Activated T-helper 1 cell treated with Interleukin-2 at 50 U/mL for 16 hours (primary cell): Measurements from ENCODE around the gene ORAI2.
"Not testable (repeated sequence)": the region's sequence is repeated elsewhere in the genome, so short reads cannot be mapped to it uniquely, and the experiment has no call there.

Experiments
- DNase-seq: peaks from one replicate; pipeline ENCODE4 v3.0.0-alpha.2; 2020; ENCODE audit warnings: low read depth

The ORAI2 gene

DNA sequence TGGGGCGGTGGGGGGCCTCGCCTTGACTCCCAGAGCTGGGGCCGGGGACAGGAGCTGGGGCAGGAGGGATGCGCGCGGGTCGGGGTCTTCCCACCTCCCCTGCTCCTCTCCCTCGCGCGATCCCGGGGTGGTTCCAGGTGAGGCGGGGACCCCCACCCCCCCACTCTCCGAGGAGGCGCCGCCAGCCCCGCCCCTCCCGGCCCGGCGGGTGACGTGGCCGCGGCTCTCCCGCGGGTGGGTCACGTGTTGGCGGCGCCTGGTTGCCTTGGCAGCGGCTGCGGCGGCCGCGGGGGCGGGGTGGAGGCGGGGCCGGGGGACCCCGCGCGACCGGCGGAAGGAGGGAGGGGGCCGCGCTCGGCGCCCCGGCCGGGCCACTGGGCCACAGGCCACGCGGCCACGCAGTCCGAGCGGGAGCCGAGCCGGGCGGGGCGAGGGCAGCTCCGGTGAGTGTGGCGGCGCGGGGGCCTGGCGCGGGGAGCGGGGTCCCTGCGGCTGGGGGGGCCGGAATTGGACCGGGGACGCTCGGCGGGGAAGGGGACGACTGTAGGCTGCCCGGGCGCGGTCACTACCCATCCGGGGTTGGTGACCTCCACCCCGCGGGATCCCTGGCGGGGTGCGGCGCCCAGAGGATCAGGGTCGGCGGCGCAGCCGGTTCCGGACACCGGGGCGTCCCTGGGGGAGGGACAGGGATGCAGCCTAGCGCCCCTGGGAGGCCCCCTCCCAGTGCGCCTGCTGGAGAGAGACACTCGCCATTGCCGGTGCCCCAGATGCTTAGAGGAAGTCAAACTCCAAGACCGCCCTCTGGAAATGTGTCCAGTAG, at the start of gene ORAI2:
Gene ORAI2, plus strand, starts transcription at position 357 of the 820 bp plus-strand sequence. CDS start 5,382 bp downstream, outside the sequence.
- DNase-seq: peak; percentile 86

DNA sequence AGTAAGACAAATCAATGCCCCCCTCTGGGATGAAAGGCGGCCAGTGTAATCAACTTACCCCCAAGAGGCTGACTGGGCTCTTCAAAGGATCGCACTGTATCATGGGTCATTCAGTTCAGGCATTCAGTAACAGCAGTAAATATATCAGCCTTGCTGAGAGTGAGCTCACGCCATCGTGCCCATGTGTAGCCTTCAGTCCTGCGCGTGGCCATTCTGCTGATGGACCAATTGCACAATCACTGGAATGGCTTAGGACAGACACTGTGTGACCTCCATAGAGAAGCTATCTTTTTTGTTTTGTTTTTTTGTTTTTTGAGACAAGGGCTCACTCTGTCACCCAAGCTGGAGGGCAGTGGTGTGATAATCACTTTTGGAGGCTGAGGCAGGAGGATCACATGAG, 46.3 kb upstream of the ORAI2 start:
- DNase-seq: no peak

DNA sequence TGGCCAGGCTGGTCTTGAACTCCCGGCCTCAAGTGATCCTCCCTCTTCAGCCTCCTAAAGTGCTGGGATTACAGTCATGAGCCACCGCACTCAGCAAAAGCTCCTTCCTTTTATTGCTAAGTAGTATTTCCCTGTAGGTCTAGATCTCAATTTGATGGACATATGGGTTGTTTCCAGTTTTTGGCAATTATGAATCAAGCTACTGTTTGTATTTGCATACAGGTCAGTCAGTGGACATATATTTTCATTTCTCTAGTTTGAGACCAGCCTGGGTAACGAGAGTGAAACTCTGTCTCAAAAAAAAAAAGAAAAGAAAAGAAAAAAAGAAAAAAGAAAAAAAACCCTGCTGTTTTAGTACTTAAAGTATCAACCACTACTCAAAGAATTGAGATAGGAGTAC, 43.6 kb upstream of the ORAI2 start:
- DNase-seq: no peak

- DNase-seq: peak; percentile 46
These were observed 42.5 kb upstream of the ORAI2 start for GRCh38 chr7:102390697-102391484.

DNA sequence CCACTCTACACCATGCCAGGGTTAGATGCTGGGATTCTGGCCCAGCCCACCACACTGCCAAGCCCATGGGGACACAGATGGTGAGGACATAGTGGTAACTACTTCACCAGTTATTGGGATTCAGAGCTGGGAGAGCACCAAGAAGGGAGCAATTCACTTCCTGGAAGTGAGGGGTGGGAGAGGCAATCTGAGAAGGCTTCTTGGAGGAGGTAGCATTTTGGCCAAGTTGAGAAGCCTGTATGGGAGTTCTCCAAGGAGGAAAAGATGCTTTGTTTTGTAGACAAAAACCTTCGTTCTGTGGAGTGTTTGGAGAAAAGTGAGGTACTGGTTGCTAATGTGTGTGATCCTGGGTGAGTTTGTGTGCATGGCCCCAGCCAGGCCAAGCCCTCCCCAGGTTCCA, 41.0 kb upstream of the ORAI2 start:
- DNase-seq: no peak

DNA sequence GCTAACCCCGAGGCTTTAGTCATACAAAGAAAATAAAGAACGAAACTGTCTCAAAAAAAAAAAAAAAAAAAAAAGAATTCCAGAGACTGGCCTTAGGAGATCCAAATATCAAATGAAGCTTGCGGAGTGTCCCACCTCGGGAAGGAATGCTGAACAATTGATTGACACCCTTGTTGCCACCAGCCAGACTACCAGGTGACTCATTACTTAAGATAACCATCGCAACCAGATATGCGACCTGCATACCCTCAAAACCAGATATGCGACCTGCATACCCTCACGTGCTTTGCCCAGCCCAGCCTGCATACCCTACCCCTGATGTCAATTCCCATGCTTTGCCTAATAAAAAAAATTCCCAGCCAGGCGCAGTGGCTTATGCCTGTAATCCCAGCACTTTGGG, 39.9 kb upstream of the ORAI2 start:
- DNase-seq: no peak

DNA sequence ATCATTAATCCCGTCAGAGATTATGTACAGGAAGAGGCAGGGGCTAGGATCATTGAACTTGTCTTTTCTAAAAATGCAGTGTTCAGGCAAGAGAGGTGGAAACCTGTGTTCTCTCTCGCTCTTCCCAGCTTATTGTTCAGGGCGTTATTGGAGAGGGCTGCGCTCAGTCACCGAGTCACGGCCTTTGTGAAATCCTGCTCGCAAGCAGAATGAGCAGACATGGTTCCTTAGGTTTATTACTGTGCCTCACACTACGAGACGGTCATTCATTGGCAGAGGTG, 37.8 kb upstream of the ORAI2 start:
- DNase-seq: no peak

GRCh38 chr7:102395873-102396709, 37.3 kb upstream of the ORAI2 start, which contains the start of gene PRKRIP1:
Gene PRKRIP1, plus strand, starts transcription at chr7:102396363. Its CDS starts 49 bp downstream, at chr7:102396412.
- peak; percentile 73 for DNase-seq

GRCh38 chr7:102396710-102397019, 36.7 kb upstream of the ORAI2 start:
- DNase-seq: no peak

- no peak for DNase-seq
These were observed 34.8 kb upstream of the ORAI2 start for GRCh38 chr7:102398543-102398942.

DNA sequence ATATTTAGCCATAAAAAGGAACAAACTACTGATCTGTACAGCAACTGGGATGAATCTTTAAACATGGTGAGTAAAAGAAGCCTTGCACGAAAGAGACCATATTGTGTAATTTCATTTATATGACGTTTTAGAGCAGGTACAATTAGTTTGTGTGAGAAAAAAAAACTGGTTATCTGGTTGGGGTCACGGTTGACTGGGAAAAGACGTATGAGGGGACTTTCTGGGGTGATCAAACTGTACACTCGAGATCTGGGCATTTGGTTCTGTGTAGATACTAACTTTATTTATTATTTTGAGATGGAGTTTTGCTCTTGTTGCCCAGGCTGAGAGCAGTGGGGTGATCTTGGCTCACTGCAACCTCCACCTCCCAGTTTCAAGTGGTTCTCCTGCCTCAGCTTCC, 33.0 kb upstream of the ORAI2 start:
- no peak for DNase-seq

- DNase-seq: no peak
These were observed 29.8 kb upstream of the ORAI2 start for GRCh38 chr7:102403563-102403962.

GRCh38 chr7:102404005-102404861, 29.1 kb upstream of the ORAI2 start:
- no peak for DNase-seq

- DNase-seq: not testable (repeated sequence)
These were observed 28.6 kb upstream of the ORAI2 start for GRCh38 chr7:102404862-102405188.

DNA sequence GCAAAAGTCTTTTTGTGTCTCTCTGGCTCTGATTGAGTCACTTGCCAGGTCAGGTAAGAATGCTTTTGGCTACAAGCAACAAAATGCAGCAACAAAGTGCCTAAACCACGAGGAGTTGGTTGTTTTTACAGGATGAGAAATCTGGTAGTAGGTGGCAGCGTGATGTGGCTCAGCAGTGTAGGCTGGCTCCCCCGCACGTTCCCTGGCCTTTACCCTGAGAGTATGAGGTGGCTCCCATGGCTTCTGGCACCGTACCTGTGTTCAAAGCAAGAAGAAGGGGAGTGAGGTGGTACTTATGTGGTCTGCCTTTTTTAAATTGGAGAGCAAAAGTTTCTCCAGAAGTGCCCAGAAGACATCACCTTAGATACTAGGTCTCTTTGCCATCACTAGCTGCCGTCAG, 25.5 kb upstream of the ORAI2 start:
- no peak for DNase-seq

DNA sequence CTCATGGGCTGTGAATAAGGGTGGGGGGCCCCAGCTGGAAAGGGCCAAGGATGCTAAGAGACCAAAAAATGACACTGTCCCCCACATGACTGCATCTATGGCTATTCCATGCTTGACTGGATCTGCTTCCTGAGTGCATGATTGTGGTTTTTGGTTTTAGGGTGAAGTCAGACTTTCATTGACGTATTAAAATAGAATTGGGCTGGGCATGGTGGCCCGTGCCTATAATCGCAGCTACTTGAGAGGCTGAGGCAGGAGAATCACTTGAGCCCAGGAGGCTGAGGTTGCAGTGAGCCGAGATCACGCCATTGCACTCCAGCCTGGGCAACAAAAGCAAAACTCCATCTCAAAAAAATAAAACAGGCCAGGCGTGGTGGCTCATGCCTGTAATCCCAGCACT, 24.8 kb upstream of the ORAI2 start:
- not testable (repeated sequence) for DNase-seq

DNA sequence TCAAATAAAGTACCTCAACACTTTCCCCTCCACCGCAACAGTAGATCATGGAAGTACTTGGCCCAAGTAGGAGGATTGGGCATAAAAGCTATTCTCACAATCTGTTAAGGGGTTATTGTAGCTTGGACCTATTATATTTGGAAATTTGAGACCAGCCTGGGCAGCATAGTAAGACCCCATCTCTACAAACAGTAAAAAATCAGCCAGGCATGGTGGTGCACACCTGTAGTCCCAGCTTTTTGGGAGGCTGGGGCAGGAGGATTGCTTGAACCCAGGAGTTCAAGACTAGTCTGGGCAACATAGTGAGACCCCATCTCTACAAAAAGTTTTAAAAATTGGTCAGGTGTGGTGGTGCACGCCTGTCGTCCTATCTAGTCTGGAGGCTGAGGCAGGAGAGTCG, 24.0 kb upstream of the ORAI2 start:
- no peak for DNase-seq

DNA sequence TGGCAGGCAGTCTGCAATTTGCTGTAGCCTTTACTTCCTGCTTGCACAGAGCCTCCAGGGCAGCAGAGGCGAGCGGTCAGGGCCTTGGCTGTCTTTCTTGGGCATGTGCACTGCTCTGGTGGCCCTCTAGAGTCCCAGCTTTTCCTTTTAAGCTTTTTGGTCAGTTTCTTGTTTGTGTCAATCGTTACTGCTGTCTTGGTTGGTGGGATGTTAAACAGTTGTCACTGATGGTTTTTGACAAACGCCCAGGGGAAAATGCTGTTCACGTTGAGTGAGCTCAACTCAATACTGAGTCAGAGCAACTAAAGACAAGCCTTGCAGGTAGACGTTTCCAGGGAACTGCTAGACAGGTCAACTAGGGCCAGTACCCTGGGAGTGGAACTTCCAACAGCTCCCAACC, 23.3 kb upstream of the ORAI2 start:
- DNase-seq: no peak

DNA sequence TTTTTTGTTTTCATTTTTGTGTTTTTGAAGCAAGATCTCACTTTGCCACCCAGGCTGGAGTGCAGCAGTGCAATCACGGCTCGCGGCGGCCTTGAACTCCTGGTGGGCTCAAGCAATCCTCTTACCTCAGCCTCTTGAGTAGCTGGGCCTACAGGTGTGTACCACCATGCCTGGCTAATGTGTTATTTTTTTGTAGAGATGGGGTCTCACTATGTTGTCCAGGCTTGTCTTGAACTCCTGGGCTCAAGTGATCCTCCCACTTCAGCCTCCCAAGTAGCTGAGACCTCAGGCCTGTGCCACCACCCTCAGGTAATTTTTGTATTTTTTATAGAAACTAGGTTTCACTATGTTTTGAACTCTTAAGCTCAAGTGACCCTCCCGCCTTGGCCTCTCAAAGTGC, 22.5 kb upstream of the ORAI2 start:
- no peak for DNase-seq

- no peak for DNase-seq
These were observed 20.8 kb upstream of the ORAI2 start for GRCh38 chr7:102412548-102412947.

GRCh38 chr7:102413091-102413490, 20.3 kb upstream of the ORAI2 start:
- DNase-seq: no peak

- DNase-seq: no peak
These were observed 19.8 kb upstream of the ORAI2 start for GRCh38 chr7:102413611-102414010.
